Fibroblast of lung (primary cell): ENCODE data around the gene LSM11. TPM values are rescaled to one million over a fixed set of nuclear protein-coding genes. Genes with fewer than 3 reads are reported as not detected.

Source experiments
- DNase-seq, 2 donors: peaks; one replicate each; pipeline versions ENCODE4 v3.0.0 to v3.0.0-alpha.2; 2010; ENCODE audit warnings: low read depth in 2 of 2
- H2AFZ ChIP-seq: 2 replicates; pipeline ENCODE4 v1.5.1; 2012; ENCODE audit warnings: low read length, control low read depth, inconsistent platforms
- H3K27ac ChIP-seq: 2 replicates; pipeline ENCODE4 v1.5.1; 2011; ENCODE audit warnings: low read length, control low read depth; ENCODE audit not compliant: insufficient read depth
- H3K27me3 ChIP-seq: 2 replicates; pipeline ENCODE4 v1.5.1; 2011; ENCODE audit warnings: mild to moderate bottlenecking, low read length; ENCODE audit not compliant: control insufficient read depth, insufficient read depth
- H3K36me3 ChIP-seq: 2 replicates; pipeline ENCODE4 v1.5.1; 2011; ENCODE audit warnings: low read length; ENCODE audit not compliant: control insufficient read depth, insufficient read depth
- H3K4me1 ChIP-seq: 2 replicates; pipeline ENCODE4 v1.5.1; 2011; ENCODE audit warnings: low read length; ENCODE audit not compliant: control insufficient read depth, insufficient read depth; ENCODE audit errors: extremely low read depth
- H3K4me2 ChIP-seq: 2 replicates; pipeline ENCODE4 v1.5.1; 2011; ENCODE audit warnings: low read length, control low read depth; ENCODE audit not compliant: insufficient read depth; ENCODE audit errors: extremely low read depth
- H3K4me3 ChIP-seq, 4 experiments: fragments of 200-600 bp in 1 of 4; sonication (generic) in 1 of 4; replicated peaks in 1 of 4; 2 replicates each; pipeline ENCODE4 v1.5.1; 2011 to 2016; ENCODE audit warnings: low read length in 4 of 4, low read depth in 3 of 4, mild to moderate bottlenecking in 3 of 4, control low read depth in 2 of 4, inconsistent platforms in 1 of 4, mixed read lengths in 1 of 4; ENCODE audit not compliant: insufficient read depth in 1 of 4; ENCODE audit errors: control extremely low read depth in 1 of 4
- H3K79me2 ChIP-seq: 2 replicates; pipeline ENCODE4 v1.5.1; 2012; ENCODE audit warnings: mild to moderate bottlenecking, low read length, inconsistent platforms; ENCODE audit not compliant: control insufficient read depth, insufficient read depth
- H3K9ac ChIP-seq: 2 replicates; pipeline ENCODE4 v1.5.1; 2011; ENCODE audit warnings: mild to moderate bottlenecking, low read length, control low read depth; ENCODE audit not compliant: insufficient read depth
- H3K9me3 ChIP-seq: 2 replicates; pipeline ENCODE4 v1.5.1; 2012; ENCODE audit warnings: low read depth, low read length; ENCODE audit not compliant: control insufficient read depth, insufficient read depth
- H4K20me1 ChIP-seq: 2 replicates; pipeline ENCODE4 v1.5.1; 2011; ENCODE audit warnings: low read length; ENCODE audit not compliant: control insufficient read depth, insufficient read depth; ENCODE audit errors: extremely low read depth
- EZH2 ChIP-seq: IDR thresholded peaks from 2 replicates; pipeline ENCODE4 v1.5.1; 2012; ENCODE audit warnings: low read length, control low read depth, mild to moderate bottlenecking; ENCODE audit errors: missing control alignments
- polyA plus RNA-seq, 2 donors: library from polyadenylated mRNA; depleted of rRNA in 1 of 2; stranded (reverse) in 1 of 2; unstranded in 1 of 2; fragments of >200 nt; gene quantifications; 2 replicates each; pipeline ENCODE4 v1.2.1, GENCODE V29; 2011 to 2012; ENCODE audit warnings: missing spikeins in 1 of 2
- total RNA-seq: library from RNA; depleted of rRNA; stranded (reverse); fragments of >200 nt; gene quantifications from 2 replicates; pipeline ENCODE4 v1.2.1, GENCODE V29; 2014
- TF ChIP-seq, protein P1 (sequence below), 2 donors: IDR thresholded peaks in 1 of 2; conservative IDR thresholded peaks in 1 of 2; 1 replicate in 1 of 2; 2 replicates in 1 of 2; pipeline ENCODE4 v1.5.1; 2011 to 2012; ENCODE audit warnings: low read length in 2 of 2, control low read depth in 1 of 2, inconsistent platforms in 1 of 2, low read depth in 1 of 2, mild to moderate bottlenecking in 1 of 2

LSM11 gene
- total and polyA plus RNA-seq, 2 donors (not counting 1 experiment from before 2014, with no cell fraction given), result 2.1 to 2.5 TPM

DNA sequence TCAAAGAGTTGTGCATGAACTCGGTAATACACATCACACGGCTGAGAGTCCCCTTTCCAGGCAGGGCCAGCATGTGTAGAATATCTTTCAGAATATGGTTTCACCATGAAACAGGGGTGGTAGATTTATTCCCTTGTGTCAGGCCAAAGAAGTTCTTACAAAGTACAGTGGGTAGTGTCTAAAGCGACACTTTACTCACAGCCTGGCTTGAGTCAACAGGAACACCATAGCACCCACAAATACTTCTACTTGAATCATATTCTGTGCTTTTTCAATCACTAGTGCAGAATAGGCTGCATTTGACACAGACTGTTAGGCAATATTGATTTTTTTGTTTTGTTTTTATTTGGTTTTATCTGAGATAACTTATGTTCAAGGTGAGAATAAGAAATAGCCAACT is 12.6 kb downstream of the LSM11 start:
- no peaks in the 10 kb centered on the region for H4K20me1 ChIP-seq
- H3K4me2 ChIP-seq, result no peak overlapping the region
- TF ChIP-seq, protein P1, sequence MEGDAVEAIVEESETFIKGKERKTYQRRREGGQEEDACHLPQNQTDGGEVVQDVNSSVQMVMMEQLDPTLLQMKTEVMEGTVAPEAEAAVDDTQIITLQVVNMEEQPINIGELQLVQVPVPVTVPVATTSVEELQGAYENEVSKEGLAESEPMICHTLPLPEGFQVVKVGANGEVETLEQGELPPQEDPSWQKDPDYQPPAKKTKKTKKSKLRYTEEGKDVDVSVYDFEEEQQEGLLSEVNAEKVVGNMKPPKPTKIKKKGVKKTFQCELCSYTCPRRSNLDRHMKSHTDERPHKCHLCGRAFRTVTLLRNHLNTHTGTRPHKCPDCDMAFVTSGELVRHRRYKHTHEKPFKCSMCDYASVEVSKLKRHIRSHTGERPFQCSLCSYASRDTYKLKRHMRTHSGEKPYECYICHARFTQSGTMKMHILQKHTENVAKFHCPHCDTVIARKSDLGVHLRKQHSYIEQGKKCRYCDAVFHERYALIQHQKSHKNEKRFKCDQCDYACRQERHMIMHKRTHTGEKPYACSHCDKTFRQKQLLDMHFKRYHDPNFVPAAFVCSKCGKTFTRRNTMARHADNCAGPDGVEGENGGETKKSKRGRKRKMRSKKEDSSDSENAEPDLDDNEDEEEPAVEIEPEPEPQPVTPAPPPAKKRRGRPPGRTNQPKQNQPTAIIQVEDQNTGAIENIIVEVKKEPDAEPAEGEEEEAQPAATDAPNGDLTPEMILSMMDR (conservative IDR thresholded peaks at IDR 0.05 in 1 of 2, IDR thresholded peaks at IDR 0.05 in 1 of 2; ENCODE audit: low read depth in 1 of 2, low read length in 2 of 2), result no peak
- TF ChIP-seq EZH2, result no peak
- no peak overlapping the region for H3K27ac ChIP-seq
- DNase-seq, result no peak
- no peak overlapping the region for H3K9ac ChIP-seq
- H3K9me3 ChIP-seq, result no peaks in the 10 kb centered on the region
- H3K79me2 ChIP-seq, result no peaks in the 10 kb centered on the region
- no peak overlapping the region for H3K4me3 ChIP-seq
- H3K36me3 ChIP-seq, result peaks cover 4% of the 10 kb centered on the region
- H3K4me1 ChIP-seq, result no peaks in the 10 kb centered on the region
- H2AFZ ChIP-seq, result no peak overlapping the region
- no peaks in the 10 kb centered on the region for H3K27me3 ChIP-seq

DNA sequence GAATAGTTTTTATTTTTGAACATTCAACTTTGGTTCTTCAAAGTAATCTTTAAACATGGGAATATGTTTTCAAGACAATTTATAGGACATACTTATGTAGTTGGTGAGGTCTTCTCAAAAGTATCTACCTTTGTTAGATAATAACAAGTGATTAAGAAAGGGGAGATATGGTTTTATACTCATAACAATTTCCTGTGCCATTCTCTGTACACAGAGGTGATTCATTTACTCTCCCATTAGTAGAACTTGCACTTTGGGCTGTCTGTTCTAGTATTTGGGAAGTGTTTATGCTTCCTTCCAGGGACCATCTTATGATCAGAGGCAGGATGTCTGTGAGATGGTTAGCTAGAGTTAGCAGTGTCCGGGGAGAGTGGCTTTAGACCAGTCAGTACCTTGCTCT is 15.2 kb downstream of the LSM11 start:
- Histone ChIP-seq H3K36me3 (peaks cover 4% of the 10 kb centered on the region), H3K27ac (no peak overlapping the region), H3K27me3 (no peaks in the 10 kb centered on the region), H3K9ac (no peak overlapping the region), H4K20me1 (no peaks in the 10 kb centered on the region), H3K4me3 (no peak overlapping the region), H3K9me3 (no peaks in the 10 kb centered on the region), H3K4me1 (no peaks in the 10 kb centered on the region), H3K4me2 (no peak overlapping the region), H2AFZ (no peak overlapping the region), H3K79me2 (no peaks in the 10 kb centered on the region)
- TF ChIP-seq, protein P1 (conservative IDR thresholded peaks at IDR 0.05 in 1 of 2, IDR thresholded peaks at IDR 0.05 in 1 of 2; ENCODE audit: low read depth in 1 of 2, low read length in 2 of 2), result no peak
- TF ChIP-seq EZH2, result no peak
- DNase-seq, result no peak

DNA sequence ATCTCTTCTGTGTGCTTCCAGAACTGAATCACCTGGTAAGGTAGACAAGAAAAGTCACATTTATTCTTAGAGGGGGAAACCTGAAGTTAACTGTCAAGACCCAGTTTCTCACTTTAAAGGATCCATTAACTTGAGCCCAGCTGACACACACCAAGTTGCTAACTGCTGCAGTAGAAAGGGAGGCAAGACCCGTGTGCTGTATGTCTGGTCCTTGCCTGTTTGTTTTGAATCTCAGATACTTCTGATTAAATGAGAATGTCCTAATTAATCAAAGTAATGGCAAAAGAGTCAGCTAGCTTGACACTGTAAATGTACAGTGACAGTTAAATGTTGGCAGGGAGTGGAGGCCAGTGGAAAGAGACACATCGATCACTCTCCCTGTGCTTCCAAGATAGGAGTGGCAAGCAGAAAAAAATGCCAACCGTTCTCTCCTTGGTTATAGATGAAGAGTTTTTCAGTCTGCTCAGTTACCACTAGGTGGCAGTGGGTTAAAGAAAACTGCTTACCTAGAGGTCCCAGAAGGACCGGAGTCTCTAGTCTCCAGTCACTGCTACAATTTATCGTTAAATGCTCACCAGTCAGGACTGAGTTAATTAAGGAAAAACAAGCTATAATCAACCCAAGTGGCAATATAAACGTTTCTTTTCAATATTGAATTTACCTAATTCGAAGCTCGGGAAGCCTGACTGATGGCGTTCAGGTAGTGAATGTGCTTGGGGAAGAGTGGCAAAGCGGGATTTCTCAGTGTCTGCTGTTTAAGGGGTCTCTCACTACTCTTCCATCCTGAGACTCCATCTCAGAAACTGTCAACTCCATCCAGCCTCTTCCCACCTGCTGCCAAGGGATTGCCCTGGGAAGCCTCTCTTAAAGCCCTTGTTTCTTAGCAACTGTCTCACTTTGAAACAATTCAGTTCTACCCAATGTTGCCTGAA is 18.4 kb downstream of the LSM11 start:
- no peaks in the 10 kb centered on the region for H3K9me3 ChIP-seq
- TF ChIP-seq, protein P1 (conservative IDR thresholded peaks at IDR 0.05 in 1 of 2, IDR thresholded peaks at IDR 0.05 in 1 of 2; ENCODE audit: low read depth in 1 of 2, low read length in 2 of 2), result peak; percentile 65 to 80
- TF ChIP-seq EZH2, result no peak
- no peak overlapping the region for H3K9ac ChIP-seq
- no peak overlapping the region for H3K4me2 ChIP-seq
- peak overlapping the region; percentile 51 for H2AFZ ChIP-seq
- H3K4me3 ChIP-seq, result no peak overlapping the region
- H3K27me3 ChIP-seq, result no peaks in the 10 kb centered on the region
- no peaks in the 10 kb centered on the region for H4K20me1 ChIP-seq
- no peaks in the 10 kb centered on the region for H3K4me1 ChIP-seq
- peak; percentile 63 to 77 for DNase-seq
- H3K27ac ChIP-seq, result no peak overlapping the region
- no peaks in the 10 kb centered on the region for H3K79me2 ChIP-seq
- H3K36me3 ChIP-seq, result no peaks in the 10 kb centered on the region
